ENCODE data around the gene FBXL2.

GRCh38 chr3:33256249-33256648 is 21.0 kb upstream of the FBXL2 start:
- TF ChIP-seq, protein P1, sequence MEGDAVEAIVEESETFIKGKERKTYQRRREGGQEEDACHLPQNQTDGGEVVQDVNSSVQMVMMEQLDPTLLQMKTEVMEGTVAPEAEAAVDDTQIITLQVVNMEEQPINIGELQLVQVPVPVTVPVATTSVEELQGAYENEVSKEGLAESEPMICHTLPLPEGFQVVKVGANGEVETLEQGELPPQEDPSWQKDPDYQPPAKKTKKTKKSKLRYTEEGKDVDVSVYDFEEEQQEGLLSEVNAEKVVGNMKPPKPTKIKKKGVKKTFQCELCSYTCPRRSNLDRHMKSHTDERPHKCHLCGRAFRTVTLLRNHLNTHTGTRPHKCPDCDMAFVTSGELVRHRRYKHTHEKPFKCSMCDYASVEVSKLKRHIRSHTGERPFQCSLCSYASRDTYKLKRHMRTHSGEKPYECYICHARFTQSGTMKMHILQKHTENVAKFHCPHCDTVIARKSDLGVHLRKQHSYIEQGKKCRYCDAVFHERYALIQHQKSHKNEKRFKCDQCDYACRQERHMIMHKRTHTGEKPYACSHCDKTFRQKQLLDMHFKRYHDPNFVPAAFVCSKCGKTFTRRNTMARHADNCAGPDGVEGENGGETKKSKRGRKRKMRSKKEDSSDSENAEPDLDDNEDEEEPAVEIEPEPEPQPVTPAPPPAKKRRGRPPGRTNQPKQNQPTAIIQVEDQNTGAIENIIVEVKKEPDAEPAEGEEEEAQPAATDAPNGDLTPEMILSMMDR (IDR thresholded peaks at IDR 0.05), result no peak
- TF ChIP-seq POLR2A (IDR thresholded peaks at IDR 0.05), result no peak
- TF ChIP-seq EP300 (IDR thresholded peaks at IDR 0.05), result no peak
- no peak for TF ChIP-seq POLR2AphosphoS5 (IDR thresholded peaks at IDR 0.05)

All from suprapubic skin (tissue), 4 donors.